ENCODE data around the gene EPS15.
"Not testable (repeated sequence)": the region's sequence is repeated elsewhere in the genome, so short reads cannot be mapped to it uniquely, and the experiment has no call there.

Gene EPS15

GRCh38 chr1:51416910-51417309 is 102.2 kb downstream of the EPS15 start:
- Histone ChIP-seq H3K4me3 (ENCODE audit: low read depth, low read length, poor library complexity, severe bottlenecking) (no peak overlapping the region), H3K27me3 (ENCODE audit: insufficient read depth, low read length) (no peaks in the 10 kb centered on the region), H4K20me1 (ENCODE audit: insufficient read depth, low read length) (no peaks in the 10 kb centered on the region), H3K27ac (ENCODE audit: low read depth, low read length, poor library complexity, severe bottlenecking) (no peak overlapping the region), H3K9ac (ENCODE audit: low read length) (no peak overlapping the region), H3K4me1 (ENCODE audit: insufficient read depth, low read length, severe bottlenecking) (no peaks in the 10 kb centered on the region), H3K9me2 (ENCODE audit: low read depth, low read length) (no peaks in the 10 kb centered on the region), H3K36me3 (ENCODE audit: insufficient read depth, low read length) (peaks cover 40% of the 10 kb centered on the region; the same call in 1 of the 2 replicates), H3K4me2 (ENCODE audit: low read length) (no peak overlapping the region), H3K79me2 (ENCODE audit: insufficient read depth, low read length) (no peaks in the 10 kb centered on the region; the same call in 1 of the 2 replicates), H2AFZ (ENCODE audit: low read length) (no peak overlapping the region), H3F3A (ENCODE audit: insufficient read depth, low read length) (no peaks in the 10 kb centered on the region; the same call in 1 of the 2 replicates), H3K9me3 (ENCODE audit: low read length) (no peaks in the 10 kb centered on the region)
- TF ChIP-seq CTCF (IDR thresholded peaks at IDR 0.05; ENCODE audit: low read length) (no peak), EZH2 (IDR thresholded peaks at IDR 0.05; ENCODE audit: borderline replicate concordance, low read length) (no peak)

GRCh38 chr1:51415963-51416362 is 103.1 kb downstream of the EPS15 start:
- TF ChIP-seq CTCF (IDR thresholded peaks at IDR 0.05; ENCODE audit: low read length) (no peak), EZH2 (IDR thresholded peaks at IDR 0.05; ENCODE audit: borderline replicate concordance, low read length) (no peak)
- no peaks in the 10 kb centered on the region; the same call in 1 of the 2 replicates for H3F3A ChIP-seq (ENCODE audit: insufficient read depth, low read length)
- no peak overlapping the region for H3K4me2 ChIP-seq (ENCODE audit: low read length)
- no peaks in the 10 kb centered on the region for H4K20me1 ChIP-seq (ENCODE audit: insufficient read depth, low read length)
- H3K36me3 ChIP-seq (ENCODE audit: insufficient read depth, low read length): peaks cover 36% of the 10 kb centered on the region; the same call in 1 of the 2 replicates
- no peak overlapping the region for H2AFZ ChIP-seq (ENCODE audit: low read length)
- no peak overlapping the region for H3K4me3 ChIP-seq (ENCODE audit: low read depth, low read length, poor library complexity, severe bottlenecking)
- no peak overlapping the region for H3K9ac ChIP-seq (ENCODE audit: low read length)
- H3K9me3 ChIP-seq (ENCODE audit: low read length): no peaks in the 10 kb centered on the region
- no peak overlapping the region for H3K27ac ChIP-seq (ENCODE audit: low read depth, low read length, poor library complexity, severe bottlenecking)
- no peaks in the 10 kb centered on the region for H3K4me1 ChIP-seq (ENCODE audit: insufficient read depth, low read length, severe bottlenecking)
- no peaks in the 10 kb centered on the region for H3K9me2 ChIP-seq (ENCODE audit: low read depth, low read length)
- H3K27me3 ChIP-seq (ENCODE audit: insufficient read depth, low read length): no peaks in the 10 kb centered on the region
- H3K79me2 ChIP-seq (ENCODE audit: insufficient read depth, low read length): no peaks in the 10 kb centered on the region; the same call in 1 of the 2 replicates

GRCh38 chr1:51414811-51415210 is 104.3 kb downstream of the EPS15 start:
- H3K79me2 ChIP-seq (ENCODE audit: insufficient read depth, low read length): no peaks in the 10 kb centered on the region; the same call in 1 of the 2 replicates
- H3K9me2 ChIP-seq (ENCODE audit: low read depth, low read length): no peaks in the 10 kb centered on the region
- H3K9me3 ChIP-seq (ENCODE audit: low read length): no peaks in the 10 kb centered on the region
- H3K9ac ChIP-seq (ENCODE audit: low read length): no peak overlapping the region
- peaks cover 29% of the 10 kb centered on the region; the same call in 1 of the 2 replicates for H3K36me3 ChIP-seq (ENCODE audit: insufficient read depth, low read length)
- no peak overlapping the region for H3K4me3 ChIP-seq (ENCODE audit: low read depth, low read length, poor library complexity, severe bottlenecking)
- H3K4me1 ChIP-seq (ENCODE audit: insufficient read depth, low read length, severe bottlenecking): no peaks in the 10 kb centered on the region
- no peaks in the 10 kb centered on the region for H4K20me1 ChIP-seq (ENCODE audit: insufficient read depth, low read length)
- H2AFZ ChIP-seq (ENCODE audit: low read length): no peak overlapping the region
- TF ChIP-seq EZH2 (IDR thresholded peaks at IDR 0.05; ENCODE audit: borderline replicate concordance, low read length) (no peak), CTCF (IDR thresholded peaks at IDR 0.05; ENCODE audit: low read length) (no peak)
- H3F3A ChIP-seq (ENCODE audit: insufficient read depth, low read length): no peaks in the 10 kb centered on the region; the same call in 1 of the 2 replicates
- no peak overlapping the region for H3K27ac ChIP-seq (ENCODE audit: low read depth, low read length, poor library complexity, severe bottlenecking)
- no peaks in the 10 kb centered on the region for H3K27me3 ChIP-seq (ENCODE audit: insufficient read depth, low read length)
- no peak overlapping the region for H3K4me2 ChIP-seq (ENCODE audit: low read length)

GRCh38 chr1:51411820-51412219 is 107.2 kb downstream of the EPS15 start:
- not testable (repeated sequence) for H3K4me2 ChIP-seq (ENCODE audit: low read length); H4K20me1 ChIP-seq (ENCODE audit: insufficient read depth, low read length); H3K27me3 ChIP-seq (ENCODE audit: insufficient read depth, low read length); H3F3A ChIP-seq (ENCODE audit: insufficient read depth, low read length); H3K9ac ChIP-seq (ENCODE audit: low read length); H3K9me3 ChIP-seq (ENCODE audit: low read length); H3K27ac ChIP-seq (ENCODE audit: low read depth, low read length, poor library complexity, severe bottlenecking); H2AFZ ChIP-seq (ENCODE audit: low read length); H3K4me1 ChIP-seq (ENCODE audit: insufficient read depth, low read length, severe bottlenecking); H3K9me2 ChIP-seq (ENCODE audit: low read depth, low read length); H3K4me3 ChIP-seq (ENCODE audit: low read depth, low read length, poor library complexity, severe bottlenecking); H3K79me2 ChIP-seq (ENCODE audit: insufficient read depth, low read length)
- H3K36me3 ChIP-seq (ENCODE audit: insufficient read depth, low read length): peaks cover 43% of the 10 kb centered on the region
